HG02938 (cell line): ENCODE data around the gene AMER3.
"Not testable (repeated sequence)": the region's sequence is repeated elsewhere in the genome, so short reads cannot be mapped to it uniquely, and the experiment has no call there.

Experiments
- ATAC-seq: cut with Tn5 transposase; IDR thresholded peaks from one replicate; pipeline ENCODE4 v1.9.1; 2021; ENCODE audit warnings: mild to moderate bottlenecking, moderate library complexity; ENCODE audit not compliant: unreplicated experiment

Gene AMER3, protein sequence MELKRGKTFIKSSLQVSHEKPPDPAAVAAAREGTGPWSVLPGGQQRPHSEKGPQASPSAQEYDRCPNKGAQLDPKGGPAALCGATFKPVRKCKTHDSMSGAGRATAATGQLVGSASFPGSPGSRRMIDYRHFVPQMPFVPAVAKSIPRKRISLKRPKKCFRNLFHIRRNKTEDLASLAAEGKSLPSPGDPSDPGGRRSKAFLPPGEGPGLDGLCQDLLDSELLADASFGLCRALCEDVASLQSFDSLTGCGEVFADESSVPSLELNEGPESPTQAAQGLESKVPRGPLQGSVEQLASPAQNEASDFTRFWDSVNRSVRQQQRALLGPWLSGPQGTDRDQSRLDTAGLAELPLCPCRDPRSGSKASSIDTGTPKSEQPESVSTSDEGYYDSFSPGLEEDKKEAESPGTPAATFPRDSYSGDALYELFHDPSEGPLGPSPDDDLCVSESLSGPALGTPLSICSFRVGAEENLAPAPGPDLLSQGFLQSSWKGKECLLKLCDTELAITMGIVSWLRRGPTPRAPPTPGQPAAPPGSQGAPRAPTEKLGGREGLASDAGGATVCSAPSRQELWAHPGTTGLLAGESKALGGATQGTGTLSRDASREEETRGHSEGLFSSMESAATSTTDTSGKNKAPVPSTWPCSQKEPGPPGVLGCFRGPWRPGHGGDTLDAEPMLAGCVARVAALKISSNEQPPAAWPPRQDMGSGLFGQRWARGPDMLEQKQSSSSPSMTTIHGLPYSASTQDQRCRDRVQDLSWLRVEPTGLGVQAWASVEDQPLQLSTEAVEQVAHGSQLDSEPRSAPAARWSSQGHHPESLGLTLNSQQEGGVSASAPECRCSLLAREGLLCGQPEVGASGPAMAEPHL

DNA sequence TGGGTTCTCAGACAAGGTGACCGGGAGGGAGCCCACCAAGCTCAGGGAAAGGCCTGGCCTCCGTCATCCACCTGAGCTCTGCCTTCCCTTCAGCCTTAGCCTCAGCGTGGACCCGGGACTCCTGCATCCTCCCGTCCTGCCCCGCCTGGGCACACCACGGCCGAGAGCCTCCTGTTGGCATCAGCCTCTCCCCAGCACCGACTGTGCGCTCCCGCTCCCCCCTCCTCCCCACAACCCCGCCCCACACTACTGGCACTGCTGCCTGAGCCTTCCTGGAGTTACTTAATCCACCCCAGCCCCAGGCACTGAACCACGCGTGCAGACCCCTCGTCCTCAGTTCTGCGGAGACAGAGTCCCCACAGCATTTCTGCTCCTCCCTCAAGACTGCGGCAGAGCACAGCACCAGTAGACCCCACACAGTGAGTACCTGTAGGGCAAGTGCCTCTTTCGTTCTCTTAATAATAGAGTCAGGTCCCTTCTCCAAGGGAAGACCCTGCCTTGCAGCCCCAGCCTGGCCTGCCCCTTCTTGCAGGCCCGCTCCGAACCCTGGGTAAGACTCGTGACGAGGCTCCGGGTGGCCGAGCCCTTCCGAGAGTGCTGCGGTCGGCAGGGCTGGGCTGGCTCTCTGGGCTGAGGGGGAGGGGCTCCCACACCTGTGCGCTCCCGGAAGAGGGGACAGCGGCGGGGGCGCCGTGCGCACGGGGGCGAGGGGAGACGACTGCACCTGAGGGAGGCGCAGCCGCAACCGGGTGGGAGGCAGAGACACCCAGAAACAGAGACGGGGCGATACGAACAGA, at the start of gene AMER3:
Gene AMER3 (plus strand): TSS at position 285 of the 797 bp plus-strand sequence. CDS start 6,533 bp downstream, outside the sequence.
- no peak for ATAC-seq

DNA sequence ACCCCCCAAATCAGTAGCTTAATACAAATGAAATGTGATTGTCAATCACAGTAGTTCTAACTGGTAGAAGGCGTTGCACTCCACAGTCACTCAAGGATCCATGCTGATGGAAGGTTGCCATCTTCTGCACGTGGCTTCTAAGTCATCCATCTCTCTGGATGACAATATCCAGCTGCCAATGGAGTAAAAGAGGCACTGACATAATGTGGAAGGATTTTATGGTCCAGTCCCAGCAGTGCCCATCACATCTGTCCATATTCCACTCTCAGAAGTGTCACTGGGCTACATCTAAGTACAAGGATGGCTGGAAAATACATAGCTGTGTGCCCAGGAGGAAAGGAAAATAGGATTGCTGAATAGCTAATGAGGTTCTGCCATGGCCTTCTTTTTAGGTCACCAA, 40.5 kb upstream of the AMER3 start:
- ATAC-seq: not testable (repeated sequence)

DNA sequence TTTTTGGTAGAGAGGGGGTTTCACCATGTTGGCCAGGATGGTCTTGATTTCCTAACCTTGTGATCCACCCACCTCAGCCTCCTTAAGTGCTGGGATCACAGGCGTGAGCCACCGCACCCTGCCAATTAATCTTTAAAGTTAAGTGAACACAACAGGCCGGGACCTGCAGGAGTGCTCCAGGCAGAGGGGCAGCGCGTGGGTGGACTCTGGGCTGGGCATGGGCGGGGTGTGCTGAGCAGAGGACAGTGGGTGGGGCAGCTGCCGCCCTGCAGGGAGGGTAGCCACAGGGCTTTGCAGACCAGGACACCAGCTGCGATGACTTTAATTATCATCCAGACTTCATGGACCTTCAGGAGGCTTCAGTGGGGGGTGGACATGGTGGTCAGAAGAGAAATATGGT, 35.3 kb upstream of the AMER3 start:
- ATAC-seq: no peak

DNA sequence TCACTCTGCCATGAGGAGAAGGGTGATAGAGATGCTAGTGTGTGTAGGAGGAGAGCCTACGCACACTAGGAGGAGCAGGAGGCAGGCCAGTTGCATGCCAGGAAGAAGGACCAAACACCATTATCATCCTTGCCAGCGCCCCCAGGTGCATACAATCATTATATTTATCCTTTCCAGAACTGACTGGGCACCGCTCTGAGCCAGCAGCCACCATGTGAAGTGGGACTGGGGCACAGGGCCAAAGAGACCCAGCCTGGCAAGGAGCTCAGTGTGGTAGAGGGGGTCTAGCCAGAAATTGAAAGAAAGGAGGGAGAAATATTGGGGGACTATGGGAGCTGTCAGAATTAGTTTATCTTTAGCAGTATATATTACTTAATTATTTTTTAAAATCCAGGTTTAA, 34.8 kb upstream of the AMER3 start:
- ATAC-seq: no peak

DNA sequence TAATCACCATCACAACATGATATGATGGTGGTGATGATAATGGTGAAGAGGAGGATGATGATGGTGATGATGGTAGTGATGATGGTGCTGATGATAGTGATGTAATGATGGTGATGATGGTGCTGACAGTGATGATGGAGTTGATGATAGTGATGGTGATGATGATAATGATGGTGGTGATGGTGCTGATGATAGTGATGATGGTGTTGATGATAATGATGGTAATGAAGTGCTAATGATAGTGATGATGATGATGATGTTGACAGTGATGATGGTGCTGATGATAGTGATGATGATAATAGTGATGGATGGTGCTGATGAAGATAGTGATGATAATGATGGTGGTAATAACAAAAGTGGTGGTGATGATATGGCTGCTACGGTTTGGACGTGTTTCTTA, 30.9 kb upstream of the AMER3 start:
- no peak for ATAC-seq

DNA sequence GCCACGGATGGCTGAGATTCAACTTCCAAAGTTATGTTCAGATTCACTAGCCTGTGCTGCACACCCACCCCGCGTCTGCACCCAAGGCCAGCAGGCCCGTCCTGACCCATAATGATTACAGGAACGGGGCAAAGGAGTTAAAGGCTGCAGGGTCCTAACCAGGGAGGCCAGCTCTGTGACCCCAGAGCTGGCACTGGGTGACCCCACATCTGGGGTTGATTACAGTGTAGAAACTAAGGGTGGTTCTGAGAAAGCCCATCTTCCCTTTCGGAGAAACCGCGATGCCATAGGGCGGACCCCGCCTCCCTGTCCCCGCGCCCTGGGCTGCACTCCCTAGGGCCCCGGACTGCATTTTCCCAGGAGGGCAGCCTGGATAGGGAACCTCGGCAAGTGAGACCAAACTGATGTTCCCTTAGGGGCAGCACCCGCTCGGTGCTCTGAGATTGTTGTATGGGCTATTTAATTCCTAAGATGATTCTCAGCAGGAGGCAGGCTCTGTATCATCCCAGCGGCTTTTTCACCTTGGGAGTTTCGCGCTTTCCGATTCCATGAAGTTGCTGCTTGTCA, 28.6 kb upstream of the AMER3 start:
- no peak for ATAC-seq

DNA sequence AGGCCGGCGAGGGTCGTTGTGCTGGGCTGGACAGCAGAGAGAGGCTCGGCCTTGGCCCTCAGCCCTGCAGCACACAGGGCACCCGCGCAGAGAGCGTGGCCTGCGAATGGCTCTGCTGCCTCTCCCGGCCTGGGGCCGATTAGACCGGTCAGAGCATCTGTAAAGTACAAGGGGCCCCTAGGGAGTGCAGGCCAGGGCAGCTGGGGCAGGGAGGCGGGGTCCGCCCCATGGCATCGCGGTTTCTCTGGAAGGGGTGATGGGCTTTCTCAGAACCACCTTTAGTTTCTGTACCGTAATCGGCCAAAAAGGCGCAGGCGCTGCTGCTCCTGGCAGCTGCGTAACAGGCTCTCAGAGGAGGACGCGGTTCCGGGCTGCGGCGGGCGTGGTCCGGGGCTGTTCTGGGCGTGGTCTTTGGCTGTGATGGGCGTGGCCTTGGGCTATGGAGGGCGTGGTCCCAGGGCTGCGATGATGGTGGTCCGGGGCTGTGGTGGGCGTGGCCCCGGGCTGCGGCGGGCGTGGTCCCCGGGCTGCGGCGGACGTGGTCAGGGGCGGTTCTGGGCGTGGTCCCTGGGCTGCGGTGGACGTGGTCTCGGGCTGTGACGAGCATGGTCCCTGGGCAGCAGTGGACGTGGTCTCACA, 27.9 kb upstream of the AMER3 start:
- ATAC-seq: peak; percentile 92

DNA sequence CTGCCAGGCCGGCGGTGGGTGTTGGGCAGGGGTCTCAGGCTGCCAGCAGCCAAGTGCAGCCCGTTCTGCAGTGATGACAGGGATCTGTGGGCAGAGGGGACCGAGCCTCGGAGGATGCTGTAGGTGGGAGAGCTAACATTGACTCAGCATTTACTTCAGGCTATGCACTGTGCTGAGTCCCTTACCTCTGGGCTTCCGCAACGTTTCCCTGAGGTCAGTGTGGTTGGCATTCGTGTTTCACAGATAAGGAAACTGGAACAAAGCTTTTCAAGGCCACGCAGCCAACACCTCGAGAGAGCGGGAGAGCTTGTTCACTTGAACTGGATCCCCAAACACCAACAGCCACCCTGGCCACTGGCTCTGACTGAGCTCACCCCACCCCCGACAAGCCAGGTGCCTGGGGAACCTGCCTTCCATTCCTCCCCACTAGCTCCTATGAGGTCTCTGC, 27.3 kb upstream of the AMER3 start:
- peak; percentile 24 for ATAC-seq

DNA sequence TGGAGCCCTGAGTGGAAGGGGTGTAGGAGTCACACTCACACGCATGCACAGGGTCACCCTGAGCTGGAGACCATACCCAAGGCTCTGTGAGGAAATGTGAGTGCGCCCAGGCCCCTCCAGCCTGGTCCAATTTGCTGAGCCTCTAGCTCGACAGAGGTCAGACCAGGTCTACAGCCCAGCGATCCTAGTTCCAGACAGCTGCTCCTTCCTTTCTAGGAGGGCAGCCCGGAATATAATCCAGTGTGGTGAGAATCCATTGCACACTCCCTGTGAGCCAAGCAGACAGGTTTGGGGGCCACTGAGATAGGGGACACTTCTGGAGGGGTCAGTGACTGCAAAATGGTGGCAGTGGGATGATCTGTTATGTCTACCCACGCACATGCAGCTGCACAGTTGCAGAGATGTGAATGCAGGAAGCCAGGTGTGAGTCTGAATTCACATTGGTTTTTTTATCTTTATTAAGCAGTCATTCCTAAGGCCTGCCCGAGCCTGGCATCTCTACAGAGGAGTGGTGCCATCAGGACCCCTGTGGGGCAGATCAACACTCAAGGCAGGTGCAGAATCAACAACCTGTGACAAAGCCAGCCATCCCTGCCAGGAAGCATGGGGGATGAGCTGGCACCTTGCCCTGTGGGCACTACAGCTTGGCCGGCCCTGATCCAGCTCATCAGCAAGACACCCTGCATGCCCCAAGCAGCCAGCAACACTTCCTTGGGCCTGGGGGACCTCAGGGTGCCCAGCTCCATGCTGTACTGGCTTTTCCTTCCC, 26.6 kb upstream of the AMER3 start, which contains the start of gene GPR148:
Gene GPR148 (plus strand): TSS at position 522 of the 768 bp plus-strand sequence. CDS start 82 bp downstream, at position 604.
- no peak for ATAC-seq

DNA sequence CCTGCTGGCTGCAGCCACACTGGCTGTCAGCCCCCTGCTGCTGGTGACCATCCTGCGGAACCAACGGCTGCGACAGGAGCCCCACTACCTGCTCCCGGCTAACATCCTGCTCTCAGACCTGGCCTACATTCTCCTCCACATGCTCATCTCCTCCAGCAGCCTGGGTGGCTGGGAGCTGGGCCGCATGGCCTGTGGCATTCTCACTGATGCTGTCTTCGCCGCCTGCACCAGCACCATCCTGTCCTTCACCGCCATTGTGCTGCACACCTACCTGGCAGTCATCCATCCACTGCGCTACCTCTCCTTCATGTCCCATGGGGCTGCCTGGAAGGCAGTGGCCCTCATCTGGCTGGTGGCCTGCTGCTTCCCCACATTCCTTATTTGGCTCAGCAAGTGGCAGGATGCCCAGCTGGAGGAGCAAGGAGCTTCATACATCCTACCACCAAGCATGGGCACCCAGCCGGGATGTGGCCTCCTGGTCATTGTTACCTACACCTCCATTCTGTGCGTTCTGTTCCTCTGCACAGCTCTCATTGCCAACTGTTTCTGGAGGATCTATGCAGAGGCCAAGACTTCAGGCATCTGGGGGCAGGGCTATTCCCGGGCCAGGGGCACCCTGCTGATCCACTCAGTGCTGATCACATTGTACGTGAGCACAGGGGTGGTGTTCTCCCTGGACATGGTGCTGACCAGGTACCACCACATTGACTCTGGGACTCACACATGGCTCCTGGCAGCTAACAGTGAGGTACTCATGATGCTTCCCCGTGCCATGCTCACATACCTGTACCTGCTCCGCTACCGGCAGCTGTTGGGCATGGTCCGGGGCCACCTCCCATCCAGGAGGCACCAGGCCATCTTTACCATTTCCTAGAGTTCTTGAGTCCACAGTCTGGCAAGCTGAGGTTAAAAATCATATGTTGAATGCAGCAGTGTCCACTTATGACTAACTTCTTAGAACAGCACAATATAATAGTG, 25.7 kb upstream of the AMER3 start:
- no peak for ATAC-seq

DNA sequence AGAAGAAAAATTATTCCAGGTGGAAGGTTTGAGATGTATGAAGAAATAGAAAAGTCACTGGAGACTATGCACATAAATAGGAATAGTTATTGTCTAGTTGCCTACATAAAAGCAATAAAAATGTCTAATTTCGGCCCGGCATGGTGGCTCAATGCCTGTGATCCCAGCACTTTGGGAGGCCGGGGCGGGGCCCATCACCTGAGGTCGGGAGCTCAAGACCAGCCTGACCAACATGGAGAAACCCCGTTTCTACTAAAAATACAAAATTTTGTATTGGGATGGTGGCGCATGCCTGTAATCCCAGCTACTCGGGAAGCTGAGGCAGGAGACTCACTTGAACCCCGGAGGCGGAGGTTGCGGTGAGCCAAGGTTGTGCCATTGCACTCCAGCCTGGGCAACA, 23.1 kb upstream of the AMER3 start:
- ATAC-seq: not testable (repeated sequence)

DNA sequence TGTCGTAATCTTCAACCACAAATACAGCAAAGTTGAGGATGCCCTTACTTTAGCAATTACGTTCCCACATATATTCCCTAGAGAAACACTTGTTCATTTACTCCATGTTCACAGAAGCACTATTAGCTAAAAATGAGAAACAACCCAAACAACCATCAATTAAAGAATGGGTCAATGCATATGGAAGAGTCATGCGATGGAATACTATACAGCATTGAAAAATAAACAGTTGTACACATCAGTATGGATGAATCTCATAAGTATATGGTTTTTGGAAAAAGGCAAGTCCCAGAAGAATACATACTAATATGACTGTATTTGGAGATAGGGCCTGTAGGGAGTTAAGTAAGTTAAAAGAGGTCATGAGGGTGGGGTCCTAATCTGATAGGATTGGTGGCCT, 20.1 kb upstream of the AMER3 start:
- no peak for ATAC-seq

DNA sequence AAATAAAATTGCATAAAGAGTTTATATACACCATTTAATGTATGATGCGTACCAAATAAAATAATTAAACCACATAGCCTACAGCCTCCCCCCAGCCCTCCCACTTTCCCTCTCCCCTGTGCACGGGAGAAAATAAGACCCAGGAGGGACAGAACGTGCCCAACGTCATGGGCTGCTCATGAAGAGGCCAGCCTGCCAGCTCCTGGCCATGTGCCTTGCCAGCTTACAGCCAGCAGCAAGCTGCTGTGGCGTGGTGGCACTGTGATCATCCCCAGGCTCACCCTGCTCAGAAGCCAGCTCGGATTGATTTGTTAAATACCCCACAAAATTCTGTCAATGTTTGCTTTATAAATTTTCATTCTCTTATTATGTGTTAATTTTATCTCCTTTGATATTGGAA, 18.9 kb upstream of the AMER3 start:
- no peak for ATAC-seq

DNA sequence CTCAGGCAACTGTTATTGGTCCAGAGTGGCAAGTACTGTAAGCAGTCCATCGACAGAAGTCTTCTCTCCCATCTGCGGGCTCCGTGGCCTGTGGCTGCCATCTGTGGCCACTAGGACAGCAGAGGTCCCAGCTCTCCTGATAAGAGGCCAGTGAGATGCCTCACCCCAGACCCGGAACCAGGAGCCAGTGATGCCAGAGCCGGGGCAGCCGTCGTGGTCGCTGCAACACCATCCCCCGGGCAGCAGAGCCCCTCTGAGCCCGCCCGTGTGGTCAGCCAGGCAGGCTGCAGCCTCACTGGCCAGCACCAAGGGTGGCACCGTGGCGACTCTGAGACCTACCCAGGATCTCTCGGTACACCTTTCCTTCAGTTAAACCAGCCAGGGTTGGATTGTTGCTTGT, 17.7 kb upstream of the AMER3 start:
- ATAC-seq: no peak

DNA sequence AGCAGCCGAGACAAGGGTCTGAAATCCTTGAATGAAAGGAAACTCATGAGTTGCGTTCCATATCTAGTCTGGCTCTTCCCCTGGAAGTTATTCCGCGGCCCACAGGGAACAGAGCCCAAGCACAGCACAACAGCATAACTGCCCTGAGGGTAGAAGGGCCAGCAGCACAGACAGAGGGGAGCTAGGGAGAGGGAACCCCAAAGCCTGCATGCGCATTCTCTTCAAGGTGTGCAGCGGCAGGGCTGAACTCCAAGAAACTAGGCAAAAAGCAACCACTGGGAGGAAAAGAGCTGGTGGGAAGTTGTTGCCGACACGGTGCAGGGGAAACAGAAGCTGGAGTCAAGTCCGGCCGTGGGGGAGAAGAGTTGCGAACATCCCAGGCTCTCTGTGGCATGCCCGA, 14.7 kb upstream of the AMER3 start:
- no peak for ATAC-seq

DNA sequence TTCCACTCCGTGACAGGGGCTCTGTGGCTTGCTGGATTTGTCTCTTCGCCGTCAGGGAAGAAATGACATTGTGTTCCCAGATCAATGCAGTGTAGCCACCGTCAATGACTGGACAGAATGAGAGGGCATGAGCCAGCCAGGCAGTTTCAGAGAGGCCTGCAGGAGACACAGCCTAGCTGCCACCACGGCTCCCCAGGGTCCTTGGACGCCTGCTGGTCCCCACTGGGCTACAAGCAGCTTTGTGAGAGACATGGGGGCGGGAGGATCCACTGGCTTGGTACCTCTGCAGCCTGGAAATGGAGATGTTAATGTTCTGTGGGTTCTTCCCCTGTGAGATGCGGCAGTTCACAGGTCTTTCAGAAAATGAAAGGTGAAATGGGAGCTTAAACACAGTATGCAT, 12.1 kb upstream of the AMER3 start:
- no peak for ATAC-seq

DNA sequence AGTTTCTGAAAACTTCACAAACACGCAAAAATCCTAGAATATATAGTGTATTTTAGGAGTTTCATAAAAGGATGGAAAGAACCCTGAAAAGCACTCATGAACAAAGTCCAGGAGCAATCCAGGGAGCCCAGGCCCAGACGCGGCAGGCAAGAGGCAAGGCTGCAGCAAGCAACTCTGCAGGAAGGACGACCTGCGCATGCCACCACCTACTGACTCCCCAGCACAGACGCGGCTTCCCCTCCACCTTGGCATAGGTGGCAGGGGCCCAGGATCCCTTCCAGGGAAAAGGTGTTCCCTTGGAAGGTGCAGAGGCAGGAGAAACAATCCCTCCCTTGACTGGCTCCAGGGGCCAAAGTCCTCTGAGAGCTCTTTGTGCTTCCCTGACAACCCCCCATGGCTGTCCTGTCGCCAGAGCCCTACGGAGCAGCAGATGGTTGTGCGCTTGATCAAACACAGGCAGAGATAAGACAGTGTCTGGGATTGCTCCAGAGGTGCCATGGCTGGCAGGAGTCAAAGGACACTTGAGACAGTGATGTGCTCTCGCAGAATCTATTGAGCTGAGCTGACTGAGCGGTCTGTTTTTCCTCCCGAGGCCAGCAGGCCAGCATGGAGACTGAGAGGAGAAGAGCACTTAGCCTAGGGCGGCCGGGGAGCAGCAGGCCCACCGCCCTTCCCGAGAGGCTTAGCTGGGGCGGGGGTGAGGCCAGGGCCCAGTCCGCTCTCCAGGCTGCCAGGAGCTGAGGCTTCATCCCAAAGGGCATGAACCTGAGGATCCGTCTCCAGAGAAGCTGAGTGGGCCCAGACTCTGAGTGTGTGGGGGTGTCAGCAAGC, 10.8 kb upstream of the AMER3 start:
- ATAC-seq: no peak
